Nucleus accumbens (tissue), 56 donors: ENCODE data around the gene TNFRSF1B.
A peak's percentile ranks its signal among the peaks of the same experiment; 100 is the strongest.
"Not testable (repeated sequence)": the region's sequence is repeated elsewhere in the genome, so short reads cannot be mapped to it uniquely, and the experiment has no call there.

ENCODE experiments used
- DNase-seq, 56 donors: peaks; one replicate each; lab custom pipeline; 2025; lab: John Stamatoyannopoulos, UW

TNFRSF1B gene

GRCh38 chr1:12208271-12208670 is 41.5 kb downstream of the TNFRSF1B start:
- no peak for DNase-seq

- DNase-seq = peak in 51 of 56 donors; percentile 15 to 92 (median 63)
These were observed 42.1 kb downstream of the TNFRSF1B start for GRCh38 chr1:12208764-12209494.

- DNase-seq = no peak
These were observed 42.7 kb downstream of the TNFRSF1B start for GRCh38 chr1:12209495-12209832.

- DNase-seq = no peak
These were observed 48.5 kb downstream of the TNFRSF1B start for GRCh38 chr1:12215118-12215961.

GRCh38 chr1:12219800-12220199 is 53.0 kb downstream of the TNFRSF1B start:
- no peak for DNase-seq

- DNase-seq = no peak
These were observed 54.1 kb downstream of the TNFRSF1B start for GRCh38 chr1:12220890-12221289.

GRCh38 chr1:12222700-12223099 is 55.9 kb downstream of the TNFRSF1B start:
- not testable (repeated sequence) for DNase-seq

- DNase-seq = not testable (repeated sequence)
These were observed 57.3 kb downstream of the TNFRSF1B start for GRCh38 chr1:12224092-12224491.

GRCh38 chr1:12228979-12229378 is 62.2 kb downstream of the TNFRSF1B start:
- no peak for DNase-seq

- DNase-seq = no peak
These were observed 62.6 kb downstream of the TNFRSF1B start for GRCh38 chr1:12229386-12229834.

- peak in 53 of 56 donors; percentile 6 to 85 (median 49) for DNase-seq
These were observed 63.2 kb downstream of the TNFRSF1B start, which contains the start of gene VPS13D for GRCh38 chr1:12229835-12230548. TSS of gene VPS13D (plus strand) at chr1:12230030. CDS start at chr1:12234267, 4,237 bp downstream.

GRCh38 chr1:12230549-12231275 is 63.9 kb downstream of the TNFRSF1B start:
- DNase-seq = peak in 24 of 56 donors; percentile 2 to 36 (median 10)

GRCh38 chr1:12231276-12231595 is 64.4 kb downstream of the TNFRSF1B start:
- no peak for DNase-seq

GRCh38 chr1:12232221-12232620 is 65.4 kb downstream of the TNFRSF1B start:
- DNase-seq = peak in 2 of 56 donors; percentile 5 to 7

- DNase-seq = no peak
These were observed 77.3 kb downstream of the TNFRSF1B start for GRCh38 chr1:12244078-12244477.

GRCh38 chr1:12244585-12244984 is 77.8 kb downstream of the TNFRSF1B start:
- no peak for DNase-seq

GRCh38 chr1:12245116-12245515 is 78.3 kb downstream of the TNFRSF1B start:
- DNase-seq = no peak

- DNase-seq = no peak
These were observed 78.9 kb downstream of the TNFRSF1B start for GRCh38 chr1:12245733-12246132.

- DNase-seq = no peak
These were observed 79.8 kb downstream of the TNFRSF1B start for GRCh38 chr1:12246584-12246983.

GRCh38 chr1:12249181-12249580 is 82.4 kb downstream of the TNFRSF1B start:
- DNase-seq = no peak
